ENCODE data around the gene NPLOC4. TPM values are rescaled to one million over a fixed set of nuclear protein-coding genes. Genes with fewer than 3 reads are reported as not detected.

Gene NPLOC4
- total and polyA plus RNA-seq, 4 donors = 23.5 to 67.4 (median 50.6) TPM

GRCh38 chr17:81662002-81662401, 25.1 kb upstream of the NPLOC4 start (continued):
- no peak for TF ChIP-seq ZBTB33 (IDR thresholded peaks at IDR 0.05)
- TF ChIP-seq ATF3 (IDR thresholded peaks at IDR 0.05) = no peak
- no peak for TF ChIP-seq REST (IDR thresholded peaks at IDR 0.05)

GRCh38 chr17:81660441-81660840, 23.5 kb upstream of the NPLOC4 start:
- no peaks in the 10 kb centered on the region for H3K27me3 ChIP-seq (ENCODE audit: control insufficient read depth in 4 of 4, insufficient read depth in 4 of 4, low read length in 3 of 4)
- no peak overlapping the region for H3K27ac ChIP-seq (ENCODE audit: low read depth in 1 of 2, low read length in 2 of 2)
- H3K9ac ChIP-seq (ENCODE audit: low read depth in 1 of 2, low read length in 2 of 2) = no peak overlapping the region

More at GRCh38 chr17:81660441-81660840, 23.5 kb upstream of the NPLOC4 start:
- TF ChIP-seq GABPA (IDR thresholded peaks at IDR 0.05 in 1 of 2, conservative IDR thresholded peaks at IDR 0.05 in 1 of 2) (no peak), YY1 (IDR thresholded peaks at IDR 0.05) (no peak), HNF4A (conservative IDR thresholded peaks at IDR 0.05) (no peak), CTCF (IDR thresholded peaks at IDR 0.05; ENCODE audit: low read depth, low read length, missing input control) (no peak), REST (IDR thresholded peaks at IDR 0.05) (no peak), HNF4G (IDR thresholded peaks at IDR 0.05) (no peak), FOXA1 (IDR thresholded peaks at IDR 0.05) (no peak), MAX (IDR thresholded peaks at IDR 0.05) (no peak)
- Histone ChIP-seq H3K4me3 (ENCODE audit: low read depth in 1 of 3, low read length in 3 of 3) (no peak overlapping the region), H3K4me1 (ENCODE audit: control insufficient read depth in 4 of 4, insufficient read depth in 4 of 4, low read length in 3 of 4) (peaks cover 2 to 5% (median 3%) of the 10 kb centered on the region in 4 donors), H3K36me3 (ENCODE audit: control insufficient read depth in 4 of 4, insufficient read depth in 3 of 4, low read depth in 1 of 4, low read length in 3 of 4) (peaks cover 0 to 2% (median 1%) of the 10 kb centered on the region in 4 donors), H3K9me3 (ENCODE audit: control insufficient read depth in 4 of 4, low read length in 3 of 4) (no peaks in the 10 kb centered on the region)
- WGBS = 97% methylated on average over 9 of the region's 9 CpGs
- no peak for DNase-seq (ENCODE audit: low spot score)
